GM12872 (cell line): ENCODE results near the gene HP1BP3.

Source experiments
- CTCF ChIP-seq: IDR thresholded peaks from 3 replicates; pipeline ENCODE4 v1.5.1; 2011; ENCODE audit warnings: low read depth, mild to moderate bottlenecking, low read length, moderate library complexity; ENCODE audit not compliant: insufficient read depth

The HP1BP3 gene

GRCh38 chr1:20704390-20705202, 82.5 kb downstream of the HP1BP3 start:
- TF ChIP-seq CTCF = no peak

GRCh38 chr1:20703124-20703756, 83.9 kb downstream of the HP1BP3 start:
- TF ChIP-seq CTCF = no peak

GRCh38 chr1:20702416-20702815, 84.7 kb downstream of the HP1BP3 start:
- peak; percentile 52 for TF ChIP-seq CTCF

- no peak for TF ChIP-seq CTCF
Observed at GRCh38 chr1:20701847-20702246, 85.3 kb downstream of the HP1BP3 start.

- TF ChIP-seq CTCF = no peak
Observed at GRCh38 chr1:20701446-20701845, 85.7 kb downstream of the HP1BP3 start.

- TF ChIP-seq CTCF = no peak
Observed at GRCh38 chr1:20700636-20701215, 86.4 kb downstream of the HP1BP3 start.

- TF ChIP-seq CTCF = no peak
Observed at GRCh38 chr1:20699558-20699957, 87.5 kb downstream of the HP1BP3 start.
